ACC112 (cell line): ENCODE results near the gene SLAIN1.

ENCODE experiments used
- H2AFZ ChIP-seq: fragments of 200-600 bp; sonication (generic); one replicate; pipeline ENCODE4 v1.6.0; 2017; ENCODE audit warnings: antibody characterized with exemption, low read length; ENCODE audit not compliant: unreplicated experiment
- H3K27ac ChIP-seq: fragments of 200-600 bp; sonication (generic); 2 replicates; pipeline ENCODE4 v1.5.1; 2014; ENCODE audit warnings: low read depth, mild to moderate bottlenecking, antibody characterized with exemption, low read length, moderate library complexity
- H3K27me3 ChIP-seq: fragments of 200-600 bp; sonication (generic); 2 replicates; pipeline ENCODE4 v1.6.1; 2014; ENCODE audit warnings: mild to moderate bottlenecking, antibody characterized with exemption, low read length, moderate library complexity, mixed read lengths; ENCODE audit not compliant: insufficient read depth
- H3K36me3 ChIP-seq: fragments of 200-600 bp; sonication (generic); 2 replicates; pipeline ENCODE4 v1.6.1; 2016; ENCODE audit warnings: mild to moderate bottlenecking, antibody characterized with exemption, low read length, moderate library complexity, mixed read lengths; ENCODE audit not compliant: insufficient read depth
- H3K4me1 ChIP-seq: fragments of 200-600 bp; sonication (generic); one replicate; pipeline ENCODE4 v1.6.1; 2016; ENCODE audit warnings: low read length, mixed read lengths; ENCODE audit not compliant: insufficient read depth, unreplicated experiment, control insufficient read depth
- H3K4me3 ChIP-seq: fragments of 200-600 bp; sonication (generic); 2 replicates; pipeline ENCODE4 v1.5.1; 2014; ENCODE audit warnings: mild to moderate bottlenecking, low read depth, low read length
- H3K79me2 ChIP-seq: fragments of 200-600 bp; sonication (generic); one replicate; pipeline ENCODE4 v1.6.0; 2016; ENCODE audit warnings: low read length; ENCODE audit not compliant: control insufficient read depth, unreplicated experiment, insufficient read depth

The SLAIN1 gene

GRCh38 chr13:77692746-77693448 lies 4.6 kb upstream of the SLAIN1 start:
- no peak overlapping the region for H3K27ac ChIP-seq

GRCh38 chr13:77693449-77693940 lies 4.0 kb upstream of the SLAIN1 start:
- H3K4me3 ChIP-seq, result no peak overlapping the region
- H3K4me1 ChIP-seq, result no peaks in the 10 kb centered on the region
- H3K36me3 ChIP-seq, result no peaks in the 10 kb centered on the region
- H3K79me2 ChIP-seq, result no peaks in the 10 kb centered on the region
- no peak overlapping the region for H3K27ac ChIP-seq
- H2AFZ ChIP-seq, result no peak overlapping the region
- H3K27me3 ChIP-seq, result peaks cover 56% of the 10 kb centered on the region

More at GRCh38 chr13:77692746-77693448, 4.6 kb upstream of the SLAIN1 start:
- Histone ChIP-seq H3K4me1 (no peaks in the 10 kb centered on the region), H3K79me2 (no peaks in the 10 kb centered on the region), H2AFZ (no peak overlapping the region), H3K27me3 (peaks cover 52% of the 10 kb centered on the region), H3K4me3 (no peak overlapping the region), H3K36me3 (no peaks in the 10 kb centered on the region)

GRCh38 chr13:77696006-77696878 lies 1.2 kb upstream of the SLAIN1 start:
- H3K27ac ChIP-seq, result no peak overlapping the region
- no peak overlapping the region for H2AFZ ChIP-seq

GRCh38 chr13:77696879-77697216 lies 639 bp upstream of the SLAIN1 start:
- H3K36me3 ChIP-seq, result no peaks in the 10 kb centered on the region
- no peaks in the 10 kb centered on the region for H3K79me2 ChIP-seq
- H3K4me3 ChIP-seq, result 0 out of 2 replicates have a peak overlapping the region, but pooled peaks have one; percentile 45
- H3K4me1 ChIP-seq, result no peaks in the 10 kb centered on the region
- H3K27ac ChIP-seq, result no peak overlapping the region
- H2AFZ ChIP-seq, result no peak overlapping the region
- peaks cover 78% of the 10 kb centered on the region for H3K27me3 ChIP-seq

More at GRCh38 chr13:77696006-77696878, 1.2 kb upstream of the SLAIN1 start:
- Histone ChIP-seq H3K36me3 (no peaks in the 10 kb centered on the region), H3K4me1 (no peaks in the 10 kb centered on the region), H3K27me3 (peaks cover 78% of the 10 kb centered on the region), H3K79me2 (no peaks in the 10 kb centered on the region), H3K4me3 (no peak overlapping the region)

GRCh38 chr13:77698201-77699058 lies 943 bp downstream of the SLAIN1 start:
- H3K4me3 ChIP-seq, result peak overlapping the region; percentile 71

GRCh38 chr13:77699059-77699680 lies 1.7 kb downstream of the SLAIN1 start:
- H3K4me1 ChIP-seq, result no peaks in the 10 kb centered on the region
- H3K36me3 ChIP-seq, result no peaks in the 10 kb centered on the region
- peak overlapping the region; percentile 71 for H3K4me3 ChIP-seq
- H3K27me3 ChIP-seq, result peaks cover 77% of the 10 kb centered on the region
- no peak overlapping the region for H3K27ac ChIP-seq
- peak overlapping the region; percentile 48 for H2AFZ ChIP-seq
- H3K79me2 ChIP-seq, result no peaks in the 10 kb centered on the region

More at GRCh38 chr13:77698201-77699058, 943 bp downstream of the SLAIN1 start:
- peaks cover 84% of the 10 kb centered on the region for H3K27me3 ChIP-seq
- no peak overlapping the region for H3K27ac ChIP-seq
- H3K79me2 ChIP-seq, result no peaks in the 10 kb centered on the region
- H2AFZ ChIP-seq, result peak overlapping the region; percentile 48
- H3K36me3 ChIP-seq, result no peaks in the 10 kb centered on the region
- H3K4me1 ChIP-seq, result no peaks in the 10 kb centered on the region

GRCh38 chr13:77701305-77701704 lies 3.8 kb downstream of the SLAIN1 start:
- no peak overlapping the region for H3K4me3 ChIP-seq
- no peaks in the 10 kb centered on the region for H3K4me1 ChIP-seq
- H2AFZ ChIP-seq, result no peak overlapping the region
- no peak overlapping the region for H3K27ac ChIP-seq
- no peaks in the 10 kb centered on the region for H3K79me2 ChIP-seq
- no peaks in the 10 kb centered on the region for H3K36me3 ChIP-seq
- peaks cover 59% of the 10 kb centered on the region for H3K27me3 ChIP-seq

GRCh38 chr13:77702366-77702765 lies 4.9 kb downstream of the SLAIN1 start:
- Histone ChIP-seq H3K36me3 (no peaks in the 10 kb centered on the region), H3K79me2 (no peaks in the 10 kb centered on the region), H3K4me1 (no peaks in the 10 kb centered on the region), H3K27ac (no peak overlapping the region), H3K4me3 (no peak overlapping the region), H3K27me3 (peaks cover 53% of the 10 kb centered on the region), H2AFZ (no peak overlapping the region)

- no peaks in the 10 kb centered on the region for H3K36me3 ChIP-seq
- no peak overlapping the region for H3K4me3 ChIP-seq
- no peaks in the 10 kb centered on the region for H3K79me2 ChIP-seq
- H3K4me1 ChIP-seq, result no peaks in the 10 kb centered on the region
- peaks cover 46% of the 10 kb centered on the region for H3K27me3 ChIP-seq
- no peak overlapping the region for H2AFZ ChIP-seq
- H3K27ac ChIP-seq, result no peak overlapping the region
Observed at GRCh38 chr13:77703408-77703807, 5.9 kb downstream of the SLAIN1 start.
